Superior temporal gyrus (tissue), 1 donor: ENCODE results near the gene SLC24A4.

Experiments
- DNase-seq: peaks from one replicate; pipeline ENCODE4 v3.0.0-alpha.2; 2016; ENCODE audit errors: extremely low spot score

The SLC24A4 gene

DNA sequence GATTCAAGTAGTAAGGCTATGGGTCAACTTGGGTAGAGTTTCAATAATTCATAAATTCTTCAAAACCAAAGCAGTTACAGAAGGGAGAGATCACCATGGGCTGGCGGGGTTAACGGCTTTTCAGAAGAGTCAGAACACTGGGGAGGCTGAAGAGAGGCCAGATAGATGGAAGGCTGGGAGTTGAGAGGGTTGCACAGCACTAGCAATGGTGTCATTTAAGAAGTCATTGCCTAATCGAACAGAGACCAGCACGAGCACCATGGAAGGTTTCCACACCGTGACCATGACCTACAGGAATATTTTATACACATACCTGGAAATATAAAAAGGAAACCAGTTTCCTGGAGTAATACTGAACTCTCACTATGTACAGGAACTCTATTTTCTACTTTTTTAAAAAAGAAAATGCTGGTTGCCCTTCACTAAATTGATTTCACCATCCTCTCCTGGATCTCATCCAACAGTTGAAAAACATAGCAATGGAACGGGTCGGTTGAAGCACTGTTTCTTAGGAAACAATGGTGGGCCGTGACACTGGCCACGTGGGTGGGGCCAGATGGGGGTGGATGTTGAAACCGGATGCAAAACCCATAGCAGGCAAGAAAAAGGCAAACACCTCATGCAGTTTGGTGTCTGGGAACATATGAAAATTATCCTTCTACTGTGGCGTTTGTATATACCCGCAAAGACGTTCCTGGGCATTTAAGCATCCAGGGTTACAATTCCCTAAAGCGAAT is 152.7 kb downstream of the SLC24A4 start:
- no peak for DNase-seq

DNA sequence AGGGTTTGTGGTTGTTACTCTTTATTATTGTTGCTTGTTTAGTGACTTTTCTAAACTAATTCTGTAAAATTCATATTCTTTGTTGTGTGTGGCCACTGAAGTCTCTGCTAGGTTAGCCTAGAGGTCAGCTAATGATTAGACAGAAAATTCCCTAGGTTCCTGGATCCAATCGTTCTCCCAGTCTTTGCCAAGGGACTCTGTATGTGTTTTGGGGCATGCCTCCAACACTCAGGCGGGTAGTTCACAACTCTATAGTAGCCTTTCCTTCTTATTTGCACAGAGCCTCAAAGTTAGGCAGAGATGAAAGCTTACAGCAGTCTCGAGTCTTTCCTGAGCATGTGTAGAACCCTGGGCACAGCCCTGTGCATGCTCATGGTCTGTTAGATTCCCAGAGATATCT is 157.9 kb downstream of the SLC24A4 start:
- DNase-seq = no peak

DNA sequence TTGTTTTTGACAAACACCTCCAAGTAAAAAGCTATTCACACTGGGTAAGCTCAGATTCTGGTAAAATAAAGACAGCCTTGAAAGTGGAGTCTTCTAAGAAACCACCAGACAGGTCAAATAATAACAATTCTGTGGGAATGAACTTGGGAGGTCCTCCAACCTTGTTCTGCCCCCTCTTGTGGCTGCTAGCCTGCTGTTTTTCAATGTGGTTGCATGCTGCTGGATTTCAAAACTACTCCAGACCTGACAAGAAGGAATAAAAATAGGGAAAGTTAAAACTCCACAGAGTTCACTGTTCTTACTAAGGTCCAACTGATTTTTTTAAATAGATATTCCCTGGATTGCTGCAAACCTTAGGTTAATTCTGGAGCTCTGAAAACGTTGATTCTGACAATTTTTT is 158.4 kb downstream of the SLC24A4 start:
- no peak for DNase-seq

DNA sequence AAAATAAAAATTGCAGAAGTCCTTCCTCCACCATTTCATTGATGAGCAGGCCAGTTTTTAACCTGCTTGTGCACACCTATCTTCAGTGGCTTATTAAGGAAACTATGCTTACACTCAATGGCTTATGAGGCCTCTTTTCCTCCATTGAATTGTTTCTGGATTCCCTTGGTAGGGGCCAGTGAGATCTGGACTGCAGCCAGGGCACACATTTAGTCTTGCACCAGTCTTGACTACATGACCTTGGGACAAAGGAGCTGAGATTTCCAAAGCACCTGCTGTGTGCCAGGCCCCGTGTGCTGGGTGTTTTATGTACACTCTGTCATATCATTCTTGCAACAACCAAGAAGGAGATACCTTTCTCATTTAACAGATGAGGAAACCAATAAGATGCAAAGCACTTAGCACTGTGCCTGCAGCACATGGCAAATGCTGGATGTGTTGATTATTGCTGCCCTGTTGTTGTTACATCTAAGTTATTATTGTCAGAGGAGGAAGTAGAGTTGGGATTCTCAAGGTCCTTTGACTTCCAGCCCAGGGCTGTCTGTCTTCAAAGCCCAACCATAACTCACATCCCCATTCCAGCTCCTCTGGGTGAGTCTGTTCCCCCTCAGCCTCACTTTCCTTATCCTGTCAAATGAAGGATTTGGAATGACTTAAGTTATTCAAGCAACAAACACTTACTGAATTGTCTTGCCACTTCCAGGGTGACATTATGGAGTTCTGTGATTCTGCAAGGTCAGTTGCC is 159.0 kb downstream of the SLC24A4 start:
- no peak for DNase-seq

DNA sequence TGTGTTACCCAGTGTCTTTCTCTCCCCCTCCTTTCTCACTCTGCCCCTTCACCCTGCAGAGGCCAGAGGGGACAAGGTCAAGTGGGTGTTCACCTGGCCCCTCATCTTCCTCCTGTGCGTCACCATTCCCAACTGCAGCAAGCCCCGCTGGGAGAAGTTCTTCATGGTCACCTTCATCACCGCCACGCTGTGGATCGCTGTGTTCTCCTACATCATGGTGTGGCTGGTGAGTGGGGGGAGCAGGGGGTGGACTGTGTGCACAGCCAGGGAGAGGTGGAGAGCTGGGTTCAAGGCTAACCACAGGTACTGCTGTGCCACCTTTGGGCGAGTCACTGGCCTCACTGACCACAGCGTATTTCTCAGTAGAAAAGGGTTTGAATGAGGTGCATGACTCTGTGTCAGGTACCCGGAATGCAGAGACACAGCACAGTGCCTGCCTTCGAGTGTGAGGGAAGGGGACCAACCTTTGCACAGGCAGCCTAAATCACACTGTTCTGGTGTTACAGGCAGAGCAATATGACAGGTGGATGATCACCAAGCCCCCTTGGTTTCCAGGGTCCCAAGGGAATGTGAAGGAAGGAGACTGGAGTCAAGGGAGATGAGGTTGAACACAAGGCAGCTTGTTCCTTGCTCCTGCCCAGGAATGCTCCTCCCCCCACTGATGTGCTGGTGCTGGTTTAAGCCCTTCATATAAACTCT is 159.8 kb downstream of the SLC24A4 start:
- DNase-seq = no peak

DNA sequence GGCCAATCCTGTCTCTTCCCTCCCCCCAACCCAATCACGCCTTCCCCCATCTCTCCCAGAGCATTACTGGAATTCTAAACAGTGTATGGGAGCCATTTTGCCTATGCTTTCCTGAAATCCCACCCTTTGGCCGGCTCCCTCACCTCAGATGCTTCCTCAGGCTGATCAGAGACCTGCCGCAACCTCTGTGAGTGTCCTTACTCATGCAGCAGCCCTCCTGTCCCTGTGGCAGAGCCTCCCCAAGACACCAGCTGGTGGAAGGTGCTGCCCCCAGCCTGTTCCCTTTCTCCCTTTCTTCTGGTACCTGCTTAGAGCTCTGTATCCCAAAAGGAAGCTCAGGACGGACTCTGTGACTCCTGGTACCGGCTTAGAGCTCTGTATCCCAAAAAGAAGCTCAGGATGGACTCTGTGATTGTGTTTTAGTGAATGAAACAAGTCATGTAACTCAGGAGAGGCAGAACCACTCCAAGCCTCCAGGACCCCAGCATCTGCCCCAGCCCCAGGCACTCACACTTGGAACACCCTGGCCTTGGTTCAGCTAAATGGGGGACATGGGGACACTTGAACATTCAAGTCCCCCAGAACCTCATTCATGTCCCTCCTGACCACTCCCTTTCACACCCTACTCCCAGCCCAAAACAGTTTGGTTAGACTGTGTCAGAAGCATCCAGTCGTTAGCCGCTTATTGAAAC is 161.3 kb downstream of the SLC24A4 start:
- DNase-seq = no peak

DNA sequence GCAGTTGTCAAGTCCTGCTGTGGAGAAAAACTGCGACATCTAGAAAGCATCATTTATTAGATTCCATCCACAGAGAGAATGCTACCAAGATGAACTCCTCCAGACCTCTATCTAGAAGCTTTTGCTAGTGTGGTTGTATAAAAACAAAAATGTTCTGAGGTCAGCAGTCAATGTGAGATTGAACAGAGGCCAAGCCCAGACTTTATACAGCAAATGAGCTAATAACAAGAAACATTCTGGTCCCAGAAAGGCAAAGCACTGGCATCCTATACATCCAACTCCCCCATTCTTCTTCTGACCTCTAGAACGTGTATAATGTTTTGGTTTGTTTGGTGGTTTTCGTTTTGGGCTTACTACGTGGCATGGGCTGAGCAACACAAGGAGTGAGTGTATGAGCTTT is 163.9 kb downstream of the SLC24A4 start:
- no peak for DNase-seq

DNA sequence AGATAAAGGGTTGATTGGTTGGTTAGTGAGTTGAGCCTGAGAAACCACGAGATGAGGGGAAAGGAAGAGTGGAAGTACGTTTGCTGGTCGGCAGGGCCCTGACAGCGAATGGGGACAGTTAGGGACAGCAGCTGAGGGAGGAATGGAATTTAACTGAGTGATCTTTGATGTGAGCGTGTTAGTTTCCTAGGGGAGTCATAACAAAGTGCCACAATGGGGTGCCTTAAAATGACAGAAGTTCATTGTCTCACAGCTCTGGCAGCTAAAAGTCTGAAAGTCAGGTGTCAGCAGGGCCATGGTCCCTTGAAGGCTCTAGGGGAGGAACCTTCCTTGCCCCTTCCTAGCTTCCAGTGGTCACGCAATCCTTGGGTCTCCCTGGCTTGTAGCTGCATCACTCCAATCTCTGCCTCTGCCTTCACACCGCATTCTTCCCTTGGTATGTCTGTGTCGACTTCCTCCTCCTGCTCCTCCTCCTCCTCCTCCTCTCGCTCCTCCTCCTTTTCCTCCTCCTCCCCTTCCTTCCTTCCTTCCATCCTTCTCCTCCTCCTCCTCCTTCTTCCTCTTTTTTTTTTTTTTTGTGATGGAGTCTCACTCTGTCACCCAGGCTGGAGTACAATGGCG is 164.7 kb downstream of the SLC24A4 start:
- DNase-seq = no peak

DNA sequence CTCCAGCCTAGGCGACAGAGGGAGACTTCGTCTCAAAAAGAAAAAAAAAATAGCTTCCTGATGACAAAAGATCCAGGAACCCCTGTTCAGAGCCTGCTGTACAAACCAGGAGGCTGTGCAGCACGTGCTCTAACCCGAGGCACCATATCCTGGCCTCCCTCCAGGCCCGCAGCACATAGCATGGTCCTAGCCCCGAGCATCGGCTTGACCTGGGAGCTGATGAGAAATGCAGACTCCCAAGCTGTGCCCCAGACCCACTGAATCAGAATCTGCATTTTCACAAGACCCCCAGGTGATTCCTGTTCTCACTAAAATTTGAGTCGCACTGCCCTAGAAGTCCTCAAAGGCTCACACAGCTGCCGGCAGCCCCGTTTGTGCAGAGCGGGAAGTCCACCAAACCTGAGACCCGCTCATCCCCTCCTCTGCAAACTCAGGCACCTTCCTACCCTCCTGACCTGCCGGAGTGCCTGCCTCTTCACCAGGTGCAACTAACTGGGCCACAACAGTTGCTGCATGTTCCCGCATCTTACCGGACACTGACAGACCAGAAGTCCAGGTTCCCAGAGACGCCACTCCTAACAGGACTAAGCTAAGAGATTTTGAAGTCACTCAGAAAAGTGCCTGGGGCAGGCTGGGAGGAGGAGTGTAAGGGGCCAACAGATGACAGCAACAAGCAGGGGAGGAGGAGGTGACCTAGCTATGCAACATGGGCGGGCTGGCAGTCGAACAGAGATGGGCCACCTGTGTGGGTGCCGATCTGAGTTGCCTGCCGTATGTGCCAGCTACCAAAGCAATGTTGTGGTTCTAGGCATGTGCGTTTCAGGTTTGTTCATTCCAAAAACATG is 166.7 kb downstream of the SLC24A4 start:
- no peak for DNase-seq

DNA sequence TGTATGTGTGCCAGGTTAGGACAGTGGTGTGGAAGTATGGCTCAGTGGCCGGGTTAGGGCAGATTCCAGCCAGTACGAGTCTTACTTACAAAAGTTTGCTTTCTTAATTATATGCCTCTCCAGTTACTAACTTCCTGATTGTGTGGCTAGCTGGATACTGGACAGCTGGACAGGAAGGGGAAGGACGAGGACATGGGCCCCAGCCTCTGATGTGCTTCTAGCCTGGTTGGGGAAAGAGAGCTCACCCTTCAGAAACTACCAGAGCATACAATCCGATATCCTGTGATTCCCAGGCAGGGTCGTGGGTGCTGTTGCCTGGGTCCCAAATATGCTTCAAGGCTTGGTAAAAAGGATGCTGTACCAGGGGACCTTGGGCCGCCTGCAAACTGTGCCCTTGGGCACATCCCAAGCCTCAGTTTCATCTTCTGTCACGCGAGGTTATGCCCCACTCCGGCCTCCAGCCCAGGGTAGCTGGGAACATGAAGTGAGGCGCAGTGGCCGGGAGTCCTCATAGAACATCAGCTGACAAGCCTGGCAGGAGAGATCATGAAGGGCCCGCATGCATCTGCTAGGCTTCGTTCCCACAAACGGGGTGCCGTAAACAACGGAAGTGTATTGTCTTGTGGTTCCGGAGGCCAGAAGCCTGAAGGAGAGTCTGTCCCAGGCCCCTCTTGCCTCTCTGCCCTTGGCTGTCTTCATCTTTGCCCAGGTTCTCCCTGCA is 167.4 kb downstream of the SLC24A4 start:
- peak; percentile 28 for DNase-seq

DNA sequence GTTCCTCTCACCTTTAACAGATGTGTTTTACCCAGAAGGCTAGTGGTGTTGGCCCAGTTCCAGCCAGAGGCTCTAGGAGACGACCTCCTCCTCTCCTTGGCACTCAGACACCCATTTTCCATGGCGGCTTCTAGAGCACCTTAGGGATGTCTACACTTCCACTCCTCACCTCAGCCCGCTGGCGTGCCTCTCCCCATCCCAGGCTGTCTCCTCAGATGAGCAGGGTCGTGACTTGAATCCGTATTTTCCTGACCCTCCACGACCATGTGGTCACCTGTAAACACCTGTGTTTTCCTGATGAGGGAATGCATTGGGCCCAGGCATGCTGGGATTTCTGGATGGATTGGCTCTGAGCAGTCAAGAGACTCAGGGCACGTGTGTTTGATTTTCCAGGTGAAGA is 168.8 kb downstream of the SLC24A4 start:
- DNase-seq = no peak

DNA sequence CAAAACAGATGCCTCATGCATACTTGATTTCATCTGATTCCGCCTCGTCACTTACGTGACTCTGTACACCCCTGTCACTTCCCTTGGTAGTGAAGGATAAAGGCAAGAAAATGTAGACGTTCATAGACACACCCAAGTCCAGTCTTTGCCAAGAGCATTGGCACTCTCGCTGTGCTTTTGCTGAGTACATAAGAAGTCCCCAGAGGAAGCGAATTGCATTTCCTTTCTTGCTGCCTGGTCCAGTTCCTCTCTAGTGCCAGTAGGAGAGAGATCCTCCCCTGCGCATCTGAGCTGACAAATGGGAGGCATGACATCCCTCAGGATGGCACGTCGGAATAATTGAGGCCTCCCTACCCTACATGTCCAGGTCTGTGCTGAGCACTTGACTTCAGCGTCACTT is 169.3 kb downstream of the SLC24A4 start:
- no peak for DNase-seq

DNA sequence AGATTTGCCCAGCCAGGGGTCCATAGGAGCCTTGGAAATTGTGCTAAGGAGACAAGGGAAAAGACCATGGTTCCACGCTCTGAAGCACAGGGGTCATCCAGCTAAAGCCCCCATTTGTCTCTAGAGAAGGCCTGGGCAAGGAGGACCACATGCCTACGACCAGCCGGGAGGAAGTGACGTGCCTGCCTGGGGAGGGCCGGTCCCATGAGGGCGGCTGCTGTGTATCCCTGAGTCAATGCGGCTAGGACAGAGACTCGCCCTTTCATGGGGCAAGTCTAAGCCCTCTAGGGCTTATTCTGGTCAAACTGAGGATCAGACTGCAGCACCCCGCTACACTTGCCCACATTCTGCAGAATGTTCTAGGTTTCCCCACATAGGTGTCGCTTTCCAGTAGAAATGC is 170.1 kb downstream of the SLC24A4 start:
- no peak for DNase-seq

DNA sequence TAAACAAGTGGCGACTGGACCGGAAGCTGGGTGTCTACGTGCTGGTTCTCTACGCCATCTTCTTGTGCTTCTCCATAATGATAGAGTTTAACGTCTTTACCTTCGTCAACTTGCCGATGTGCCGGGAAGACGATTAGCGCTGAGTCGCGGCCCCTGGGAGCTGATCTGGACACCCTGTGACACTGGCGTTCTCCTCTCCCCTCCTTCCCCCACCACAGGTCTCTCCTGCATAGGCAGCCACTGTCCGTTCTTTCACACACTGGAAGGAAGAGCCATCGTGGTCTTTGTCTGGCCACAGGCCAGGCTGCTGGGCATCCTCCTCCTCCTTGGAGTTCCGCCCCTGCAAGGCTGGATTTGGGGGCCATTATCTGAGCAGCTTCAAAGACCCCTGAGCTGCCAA is 170.5 kb downstream of the SLC24A4 start:
- no peak for DNase-seq

DNA sequence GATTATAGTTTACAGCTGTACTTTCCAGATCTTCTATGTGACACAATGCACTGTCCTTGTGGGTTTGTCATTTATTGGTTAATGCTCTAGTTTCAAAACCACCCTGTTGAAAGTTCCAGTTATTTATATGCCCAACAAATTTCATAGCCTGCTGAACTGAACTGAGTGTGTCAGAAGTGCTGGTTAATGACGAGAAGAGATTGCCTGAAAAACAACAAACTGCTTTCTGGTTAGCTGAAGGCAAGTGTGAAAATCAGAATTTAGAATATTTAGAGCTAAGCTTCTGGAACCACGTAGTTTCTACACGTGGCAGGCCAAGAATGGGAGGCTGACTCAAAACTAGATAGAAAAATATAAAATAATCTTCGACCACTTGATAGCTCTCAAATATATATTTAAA is 171.5 kb downstream of the SLC24A4 start:
- no peak for DNase-seq

DNA sequence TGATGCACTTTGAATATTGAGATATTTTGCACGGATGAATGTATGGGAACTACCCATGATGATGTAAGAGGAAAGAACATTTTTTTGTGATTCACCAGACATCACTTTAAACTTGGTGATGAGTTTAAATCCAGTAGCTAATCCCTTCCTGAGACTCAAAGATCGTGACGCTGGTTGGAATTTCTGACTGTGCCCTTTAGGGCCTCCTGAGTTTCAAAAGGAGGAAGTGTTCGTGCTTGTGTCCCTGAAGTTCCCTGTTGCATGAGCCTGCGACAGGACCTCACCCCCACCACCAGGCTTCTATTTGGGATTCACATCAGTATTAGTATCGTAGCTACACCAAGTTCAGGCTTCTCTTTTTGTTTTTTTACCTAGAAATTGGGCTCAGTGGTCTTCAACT is 172.1 kb downstream of the SLC24A4 start:
- DNase-seq = no peak

DNA sequence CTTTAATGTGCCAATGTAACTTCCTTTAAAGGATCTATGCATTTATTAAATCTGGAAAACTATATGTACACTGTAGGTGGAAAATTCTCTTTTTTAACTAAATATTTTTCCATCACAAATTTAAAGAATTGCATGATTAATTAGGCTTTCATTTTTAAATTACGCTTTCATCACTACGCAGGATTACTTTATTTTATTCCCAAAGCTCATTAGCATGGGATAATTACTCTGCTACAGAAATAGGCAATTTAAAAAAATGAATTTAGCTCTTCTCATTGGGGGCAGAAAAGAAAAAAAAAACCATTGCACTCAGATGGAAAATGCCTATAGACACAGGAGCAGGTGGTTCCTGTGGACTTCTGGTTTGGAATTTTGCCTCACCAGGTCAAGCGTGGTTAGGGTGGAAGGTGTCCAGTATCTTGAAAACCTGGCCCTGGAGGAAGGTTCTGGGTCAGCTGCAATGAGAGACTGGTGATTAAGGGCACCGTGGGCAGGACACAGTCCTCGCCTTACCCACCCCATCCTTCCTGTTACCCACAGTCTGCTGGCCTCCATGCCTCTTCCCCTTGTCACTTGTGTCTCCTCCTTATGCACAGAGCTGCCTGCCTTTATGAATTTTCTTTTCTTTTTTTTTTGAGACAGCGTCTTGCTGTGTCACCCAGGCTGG is 173.4 kb downstream of the SLC24A4 start:
- DNase-seq = no peak

DNA sequence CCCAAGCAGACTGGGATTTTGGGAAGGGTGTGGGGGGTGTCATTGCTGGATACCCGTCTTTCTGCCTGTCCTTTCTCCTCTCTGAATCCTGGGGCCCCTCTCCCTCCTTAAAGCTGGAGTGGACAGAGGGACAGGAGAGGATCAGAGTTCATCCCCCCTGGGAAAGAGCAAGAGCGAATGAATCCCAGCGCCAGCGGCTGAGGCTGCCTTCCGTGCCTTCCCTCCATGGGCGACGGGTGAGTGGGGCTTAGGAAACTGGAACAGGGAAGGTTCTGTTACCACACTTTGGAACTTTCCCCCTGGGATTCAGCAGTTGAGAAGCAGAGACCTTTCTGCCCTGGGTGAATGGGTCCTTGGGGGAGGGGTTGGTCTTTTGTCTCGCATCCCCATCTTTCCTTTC is 174.4 kb downstream of the SLC24A4 start:
- DNase-seq = no peak

DNA sequence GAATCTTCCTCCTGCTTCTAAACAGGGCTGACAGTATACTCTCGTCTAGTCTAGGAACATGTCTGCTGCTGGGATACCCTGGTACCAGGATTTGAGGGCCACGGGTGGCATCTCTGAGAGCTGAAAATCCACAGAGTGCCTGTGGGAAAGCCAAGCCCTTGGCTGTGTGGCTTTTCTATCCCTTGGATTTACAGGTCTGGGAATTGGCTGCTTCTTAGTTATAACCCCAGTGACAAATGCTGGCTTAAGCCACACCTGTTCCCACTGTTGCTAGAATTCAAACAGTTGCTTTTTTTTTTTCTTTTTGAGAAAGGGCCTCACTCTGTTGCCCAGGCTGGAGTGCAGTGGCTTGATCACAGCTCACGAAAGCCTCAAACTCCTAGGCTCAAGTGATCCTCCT is 176.3 kb downstream of the SLC24A4 start:
- DNase-seq = no peak

DNA sequence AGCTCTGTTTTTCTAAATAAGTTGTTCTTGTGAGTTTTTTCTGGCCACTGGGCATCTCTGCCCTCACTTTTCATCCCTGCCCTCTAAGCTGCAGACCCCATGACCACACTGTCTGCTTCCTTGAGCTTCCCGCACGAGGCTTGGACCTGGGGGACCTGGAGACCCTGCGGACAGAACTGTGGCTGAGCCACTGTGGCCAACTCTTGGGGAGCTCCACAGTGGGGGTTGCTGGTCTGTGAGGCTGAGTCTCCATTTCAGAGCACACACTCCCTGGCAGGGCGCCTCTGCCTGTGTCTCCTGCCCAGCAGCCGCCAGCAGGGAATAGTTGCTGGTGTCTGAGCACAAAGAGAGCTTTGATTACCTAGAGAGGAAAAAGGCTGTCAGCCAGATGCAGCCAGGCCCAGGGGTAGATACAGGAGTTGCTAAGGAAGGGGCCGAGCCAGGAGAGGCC is 177.6 kb downstream of the SLC24A4 start:
- DNase-seq = no peak
